Activated CD8-positive, alpha-beta memory T cell treated with anti-CD3 and anti-CD28 coated beads for 24 hours (primary cell): Measurements from ENCODE around the gene HIC2.
"Not testable (repeated sequence)": the region's sequence is repeated elsewhere in the genome, so short reads cannot be mapped to it uniquely, and the experiment has no call there.

Source experiments
- DNase-seq: peaks from one replicate; pipeline ENCODE4 v3.0.0-alpha.2; 2020

HIC2 gene, protein sequence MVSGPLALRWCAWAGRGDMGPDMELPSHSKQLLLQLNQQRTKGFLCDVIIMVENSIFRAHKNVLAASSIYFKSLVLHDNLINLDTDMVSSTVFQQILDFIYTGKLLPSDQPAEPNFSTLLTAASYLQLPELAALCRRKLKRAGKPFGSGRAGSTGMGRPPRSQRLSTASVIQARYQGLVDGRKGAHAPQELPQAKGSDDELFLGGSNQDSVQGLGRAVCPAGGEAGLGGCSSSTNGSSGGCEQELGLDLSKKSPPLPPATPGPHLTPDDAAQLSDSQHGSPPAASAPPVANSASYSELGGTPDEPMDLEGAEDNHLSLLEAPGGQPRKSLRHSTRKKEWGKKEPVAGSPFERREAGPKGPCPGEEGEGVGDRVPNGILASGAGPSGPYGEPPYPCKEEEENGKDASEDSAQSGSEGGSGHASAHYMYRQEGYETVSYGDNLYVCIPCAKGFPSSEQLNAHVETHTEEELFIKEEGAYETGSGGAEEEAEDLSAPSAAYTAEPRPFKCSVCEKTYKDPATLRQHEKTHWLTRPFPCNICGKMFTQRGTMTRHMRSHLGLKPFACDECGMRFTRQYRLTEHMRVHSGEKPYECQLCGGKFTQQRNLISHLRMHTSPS

DNA sequence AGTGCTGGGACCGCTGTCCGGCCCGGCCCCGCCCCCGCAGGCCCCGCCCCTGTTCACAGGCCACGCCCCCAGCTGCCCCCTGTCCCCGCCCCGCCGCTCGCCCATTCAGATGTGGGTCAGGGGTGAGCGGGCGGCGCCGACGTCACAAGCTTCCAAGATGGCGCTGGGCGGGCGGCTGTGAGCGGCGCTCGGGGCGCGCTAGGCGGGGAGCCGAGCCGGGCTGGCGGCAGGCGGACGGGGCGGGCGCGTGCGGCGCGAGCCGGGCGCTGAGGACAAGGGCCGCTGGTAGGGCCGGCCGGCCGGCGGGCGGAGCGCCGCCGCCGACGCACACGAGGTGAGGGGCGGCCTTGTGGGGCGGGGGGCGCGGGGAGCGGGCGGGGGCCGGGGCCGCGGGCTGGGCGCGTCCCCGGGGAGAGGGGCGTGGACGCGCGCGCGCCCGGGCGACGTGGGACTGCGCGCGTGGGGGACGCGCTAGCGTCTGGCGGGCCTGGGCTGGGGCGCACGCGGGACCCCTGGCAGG, at the start of gene HIC2:
Gene HIC2 (plus strand): TSS at position 145 of the 520 bp plus-strand sequence. CDS start 25,461 bp downstream, outside the sequence.
- not testable (repeated sequence) for DNase-seq

DNA sequence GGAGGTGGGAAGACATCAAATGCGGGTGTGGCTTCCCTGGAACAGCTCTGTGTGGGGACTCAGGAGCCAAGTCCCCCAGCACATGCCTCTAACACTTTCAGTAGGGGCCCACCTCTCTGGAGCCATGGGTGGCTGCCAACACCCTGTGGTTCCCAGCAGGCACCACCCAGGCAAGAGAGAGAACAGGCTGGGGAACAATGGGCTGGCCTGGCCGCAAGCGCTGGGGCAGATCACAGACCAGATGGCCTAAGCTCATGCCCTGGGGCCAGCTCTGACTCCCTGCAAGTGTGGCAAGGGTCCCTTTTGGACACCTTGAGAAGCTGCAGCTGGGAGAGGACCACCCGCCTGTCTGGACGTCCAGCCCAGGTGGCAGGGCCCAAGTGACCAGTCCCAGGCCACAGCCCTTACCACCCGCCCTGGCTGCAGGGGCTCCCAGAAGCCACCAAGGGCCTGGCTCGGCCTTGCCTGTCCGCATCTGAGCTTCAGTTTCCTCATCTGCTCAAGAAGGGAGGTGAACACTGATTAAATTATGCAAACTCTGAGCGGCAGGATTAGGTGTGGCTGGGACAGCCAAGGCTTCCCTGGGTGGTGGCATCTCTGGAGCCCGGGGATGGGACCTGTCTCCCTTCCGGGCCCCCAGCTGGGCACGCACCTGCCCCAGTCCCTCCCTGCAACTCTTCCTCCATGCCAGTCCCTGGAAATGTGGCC, 48.4 kb upstream of the HIC2 start:
- DNase-seq = not testable (repeated sequence)

DNA sequence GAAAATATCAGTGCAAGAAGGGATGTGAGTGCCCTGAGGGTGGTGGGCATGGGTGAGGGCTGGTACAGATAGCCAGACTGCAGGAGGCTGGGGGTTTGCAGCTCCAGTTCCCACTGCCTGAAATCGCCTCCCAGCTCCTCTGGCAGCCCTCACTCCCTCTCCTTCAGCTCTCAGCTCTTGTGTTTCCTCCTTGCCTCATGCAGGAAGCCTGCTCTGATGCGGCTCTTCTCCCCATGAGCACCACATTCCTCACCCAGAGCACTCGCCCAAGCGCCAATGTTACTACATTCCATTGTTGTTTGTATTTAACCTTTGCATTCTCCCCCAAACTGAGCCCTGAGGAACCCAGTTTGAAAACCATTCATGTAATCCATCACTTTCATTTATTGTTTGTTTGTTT, 41.3 kb upstream of the HIC2 start:
- not testable (repeated sequence) for DNase-seq

DNA sequence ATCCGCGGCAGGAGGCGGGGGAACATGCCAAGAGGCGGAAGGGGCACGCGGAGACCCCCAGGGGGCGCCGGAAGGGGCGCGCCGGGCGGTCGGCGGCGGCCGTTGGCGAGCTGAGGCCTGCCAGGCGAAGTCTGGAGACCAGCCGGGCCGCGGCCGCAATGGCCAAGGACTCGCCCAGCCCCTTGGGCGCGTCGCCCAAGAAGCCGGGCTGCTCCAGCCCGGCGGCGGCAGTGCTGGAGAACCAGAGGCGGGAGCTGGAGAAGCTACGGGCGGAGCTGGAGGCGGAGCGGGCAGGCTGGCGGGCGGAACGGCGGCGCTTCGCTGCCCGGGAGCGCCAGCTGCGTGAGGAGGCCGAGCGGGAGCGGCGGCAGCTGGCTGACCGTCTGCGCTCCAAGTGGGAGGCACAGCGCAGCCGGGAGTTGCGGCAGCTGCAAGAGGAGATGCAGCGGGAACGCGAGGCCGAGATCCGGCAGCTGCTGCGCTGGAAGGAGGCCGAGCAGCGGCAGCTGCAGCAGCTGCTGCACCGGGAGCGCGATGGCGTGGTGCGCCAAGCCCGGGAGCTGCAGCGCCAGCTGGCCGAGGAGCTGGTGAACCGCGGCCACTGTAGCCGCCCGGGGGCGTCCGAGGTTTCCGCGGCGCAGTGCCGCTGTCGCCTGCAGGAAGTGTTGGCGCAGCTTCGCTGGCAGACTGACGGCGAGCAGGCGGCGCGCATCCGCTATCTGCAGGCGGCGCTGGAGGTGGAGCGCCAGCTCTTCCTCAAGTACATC, 33.3 kb upstream of the HIC2 start, which contains the start of gene RIMBP3B:
Gene RIMBP3B (plus strand): TSS at position 51 of the 767 bp plus-strand sequence. CDS start 108 bp downstream, at position 159.
- not testable (repeated sequence) for DNase-seq

DNA sequence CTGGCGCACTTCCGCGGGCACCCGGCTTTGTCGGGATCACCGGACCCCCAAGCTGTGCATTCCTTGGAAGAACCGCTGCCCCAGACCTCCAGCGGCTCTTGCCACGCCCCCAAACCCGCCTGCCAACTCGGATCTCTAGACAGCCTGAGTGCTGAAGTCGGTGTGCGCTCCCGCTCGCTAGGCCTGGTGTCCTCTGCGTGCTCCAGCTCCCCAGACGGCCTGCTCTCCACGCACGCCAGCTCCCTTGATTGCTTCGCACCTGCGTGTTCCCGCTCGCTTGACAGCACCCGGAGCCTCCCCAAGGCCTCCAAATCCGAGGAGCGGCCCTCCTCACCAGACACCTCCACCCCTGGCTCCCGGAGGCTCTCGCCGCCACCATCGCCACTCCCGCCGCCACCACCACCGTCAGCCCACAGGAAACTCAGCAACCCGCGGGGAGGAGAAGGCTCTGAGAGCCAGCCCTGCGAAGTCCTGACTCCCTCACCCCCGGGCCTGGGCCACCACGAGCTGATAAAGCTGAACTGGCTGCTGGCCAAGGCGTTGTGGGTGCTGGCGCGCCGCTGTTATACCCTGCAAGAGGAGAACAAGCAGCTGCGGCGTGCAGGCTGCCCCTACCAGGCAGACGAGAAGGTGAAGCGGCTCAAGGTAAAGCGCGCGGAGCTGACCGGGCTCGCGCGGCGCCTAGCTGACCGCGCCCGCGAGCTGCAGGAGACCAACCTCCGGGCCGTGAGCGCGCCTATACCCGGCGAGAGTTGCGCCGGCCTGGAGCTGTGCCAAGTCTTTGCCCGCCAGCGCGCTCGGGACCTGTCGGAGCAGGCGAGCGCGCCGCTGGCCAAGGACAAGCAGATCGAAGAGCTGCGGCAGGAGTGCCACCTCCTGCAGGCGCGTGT, 32.5 kb upstream of the HIC2 start:
- DNase-seq = not testable (repeated sequence)

DNA sequence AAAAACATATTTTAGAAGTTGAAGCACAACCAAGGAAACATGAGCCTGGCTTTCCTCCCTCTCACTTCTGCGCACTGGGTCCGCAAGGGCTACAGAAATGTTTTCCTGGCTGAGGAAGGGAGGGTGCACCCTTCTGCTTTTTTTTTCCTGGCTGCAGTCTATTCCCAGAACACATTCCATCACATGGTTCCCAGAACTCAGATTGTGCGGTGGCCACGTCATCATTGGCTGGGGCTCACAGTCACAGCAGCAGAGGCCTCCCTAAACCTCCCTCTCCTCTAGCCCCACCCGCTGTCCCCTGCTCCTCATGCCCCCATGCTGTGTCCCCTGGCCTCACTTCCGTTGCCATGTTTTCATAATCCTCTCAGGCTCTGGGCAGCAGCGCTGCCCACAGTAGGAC, 27.7 kb upstream of the HIC2 start:
- DNase-seq = not testable (repeated sequence)

DNA sequence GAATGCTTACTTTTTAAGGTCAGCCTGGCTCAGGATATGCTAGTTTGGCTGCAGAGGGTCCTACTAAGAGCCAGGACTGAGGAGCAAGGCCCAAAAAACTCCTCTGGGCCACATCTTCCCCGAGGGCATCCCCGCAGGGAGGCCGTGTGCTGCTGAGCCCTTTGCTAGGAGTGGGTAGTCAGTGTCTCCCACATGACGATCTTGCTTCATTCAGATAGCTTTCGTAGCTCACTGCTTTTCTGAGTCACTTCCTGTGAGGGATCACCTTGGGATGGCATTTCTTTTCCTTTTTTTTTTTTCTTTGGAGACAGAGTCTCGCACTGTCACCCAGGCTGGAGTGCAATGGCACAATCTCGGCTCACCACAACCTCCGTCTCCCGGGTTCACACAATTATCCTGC, 27.2 kb upstream of the HIC2 start:
- DNase-seq = not testable (repeated sequence)

DNA sequence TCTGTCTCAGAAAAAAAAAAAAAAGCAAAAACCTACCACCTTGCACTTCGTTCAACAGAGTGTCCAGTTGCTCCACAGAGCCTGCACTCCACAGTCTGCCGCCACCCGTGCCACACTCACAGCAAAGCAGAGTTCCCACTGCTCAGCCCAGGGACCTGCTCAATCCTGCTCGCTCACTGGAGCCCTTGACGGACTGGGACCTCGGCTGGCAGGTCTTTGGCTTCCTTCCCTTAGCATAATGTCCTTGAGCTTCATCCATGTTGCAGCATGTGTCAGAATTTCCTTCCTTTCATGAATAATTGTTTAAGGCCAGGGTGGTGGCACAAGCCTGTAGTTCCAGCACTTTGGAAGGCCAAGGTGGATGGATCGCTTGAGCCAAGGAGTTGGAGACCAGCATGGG, 22.6 kb upstream of the HIC2 start:
- not testable (repeated sequence) for DNase-seq

DNA sequence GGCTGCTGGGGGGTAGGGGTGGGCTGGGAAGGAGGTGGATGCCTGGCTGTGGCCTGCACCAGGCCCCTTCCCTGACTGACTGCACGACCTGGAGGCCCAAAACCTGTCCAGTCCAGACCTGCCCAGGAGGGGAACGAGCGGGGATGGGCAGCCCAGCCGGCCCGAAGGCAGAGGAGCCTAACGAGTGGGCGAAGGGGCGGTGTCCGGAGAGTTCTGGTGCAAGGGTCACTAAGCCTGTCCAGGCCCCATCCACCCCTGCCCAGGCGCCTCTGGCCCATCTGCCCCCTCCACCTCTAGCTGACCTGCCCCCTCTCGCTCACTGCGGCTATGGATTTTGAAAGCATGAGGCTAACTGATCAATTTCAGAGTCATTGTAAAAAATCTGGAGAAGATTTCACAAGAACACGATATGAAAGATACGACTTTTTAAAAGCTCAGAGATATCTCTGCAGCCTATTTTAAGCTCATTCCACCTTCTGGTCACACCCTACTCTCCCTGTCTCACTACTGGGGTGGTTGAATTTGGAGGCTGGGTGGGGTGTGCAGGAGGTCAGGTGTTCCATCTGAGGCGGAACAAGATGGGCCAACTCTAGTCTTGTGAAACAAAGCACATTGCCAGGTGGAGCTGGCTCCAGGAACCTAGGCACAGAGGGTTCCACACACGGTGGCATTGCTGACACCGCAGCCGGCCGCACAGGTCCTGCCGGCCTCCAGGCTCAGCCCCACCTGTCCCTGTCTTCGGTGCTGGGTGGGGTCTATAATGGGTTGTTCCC, 15.8 kb upstream of the HIC2 start:
- not testable (repeated sequence) for DNase-seq

DNA sequence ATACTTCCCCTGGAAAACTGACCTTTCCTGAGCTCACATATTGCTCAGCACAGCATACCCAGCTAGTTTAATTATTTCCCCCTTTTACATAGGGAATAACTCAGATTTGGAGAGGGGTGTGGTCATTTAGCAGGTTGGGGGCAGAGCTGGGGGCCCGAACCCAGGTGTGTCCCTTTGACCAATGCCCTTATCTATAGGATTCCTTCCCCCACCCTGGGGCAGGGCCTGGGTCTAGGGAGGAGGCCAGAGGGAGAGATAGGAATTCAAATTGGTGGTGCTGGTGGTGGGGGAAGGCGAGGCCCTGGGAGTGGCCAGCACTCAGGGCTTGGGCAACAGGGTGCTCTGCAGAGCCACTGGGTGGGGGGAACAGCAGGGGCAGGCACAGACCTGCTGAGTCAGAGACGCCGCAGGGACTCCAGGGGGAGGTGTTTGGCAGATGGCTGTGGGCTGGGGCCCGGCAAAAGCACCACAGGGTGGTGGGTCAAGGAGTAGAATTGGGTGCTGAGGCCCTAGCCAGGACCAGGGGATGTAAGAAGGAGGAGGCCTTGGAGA, 14.3 kb upstream of the HIC2 start:
- not testable (repeated sequence) for DNase-seq

DNA sequence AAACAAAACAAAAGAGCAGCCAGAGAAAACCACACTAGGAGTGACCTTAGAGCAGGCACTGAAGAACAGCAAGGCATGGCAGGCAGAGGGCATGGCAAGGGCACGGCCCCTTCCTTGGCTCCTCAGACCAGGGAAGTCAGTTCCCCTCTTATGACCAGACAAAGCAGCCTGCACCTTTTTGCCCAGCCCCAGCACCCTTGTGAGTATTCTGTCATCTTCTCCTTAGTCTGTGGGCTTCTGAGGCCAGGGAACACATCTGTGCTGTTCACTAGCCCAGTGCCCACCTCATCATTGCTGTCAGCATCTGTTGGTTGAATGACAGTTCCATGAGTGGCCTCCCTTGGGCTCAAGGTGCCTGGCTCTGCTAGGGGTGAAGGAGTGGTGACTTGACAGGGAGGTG, 10.0 kb upstream of the HIC2 start:
- not testable (repeated sequence) for DNase-seq

DNA sequence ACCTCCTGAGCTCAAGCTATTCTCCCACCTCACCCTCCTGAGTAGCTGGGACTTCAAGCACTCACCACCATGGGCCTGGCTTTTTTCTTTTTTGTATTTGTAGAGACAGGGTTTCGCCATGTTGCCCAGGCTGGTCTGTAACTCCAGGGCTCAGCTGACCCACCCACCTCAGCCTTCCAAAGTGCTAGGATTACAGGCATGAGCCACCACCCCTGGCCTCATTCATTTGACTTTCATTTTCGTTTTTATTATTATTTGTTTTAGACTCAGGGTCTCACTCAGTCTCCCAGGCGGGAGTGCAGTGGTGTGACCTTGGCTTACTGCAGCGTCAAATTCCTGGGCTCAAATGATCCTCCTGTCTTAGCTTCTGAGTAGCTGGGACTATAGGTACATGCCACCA, 9.4 kb upstream of the HIC2 start:
- not testable (repeated sequence) for DNase-seq

DNA sequence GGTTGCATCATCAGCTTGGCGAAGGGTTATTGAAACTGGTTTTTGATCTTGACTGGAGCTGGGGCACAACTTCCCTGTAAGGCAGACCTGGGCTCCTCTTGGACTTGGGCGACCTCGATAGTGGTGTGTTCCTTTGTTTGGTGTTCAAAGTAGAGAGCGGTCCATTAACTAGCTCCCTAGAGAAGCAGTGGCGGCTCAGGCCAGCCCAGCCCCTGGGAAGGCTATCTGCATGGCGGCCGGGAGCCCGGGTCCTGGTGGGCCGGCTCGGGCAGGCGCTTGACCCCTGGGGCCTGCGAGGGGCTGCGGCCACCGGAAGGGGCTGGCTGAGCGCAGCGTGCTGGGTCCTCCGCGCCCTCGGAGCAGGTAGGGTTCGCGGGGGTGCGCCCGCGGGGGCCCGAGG, 796 bp upstream of the HIC2 start:
- not testable (repeated sequence) for DNase-seq

DNA sequence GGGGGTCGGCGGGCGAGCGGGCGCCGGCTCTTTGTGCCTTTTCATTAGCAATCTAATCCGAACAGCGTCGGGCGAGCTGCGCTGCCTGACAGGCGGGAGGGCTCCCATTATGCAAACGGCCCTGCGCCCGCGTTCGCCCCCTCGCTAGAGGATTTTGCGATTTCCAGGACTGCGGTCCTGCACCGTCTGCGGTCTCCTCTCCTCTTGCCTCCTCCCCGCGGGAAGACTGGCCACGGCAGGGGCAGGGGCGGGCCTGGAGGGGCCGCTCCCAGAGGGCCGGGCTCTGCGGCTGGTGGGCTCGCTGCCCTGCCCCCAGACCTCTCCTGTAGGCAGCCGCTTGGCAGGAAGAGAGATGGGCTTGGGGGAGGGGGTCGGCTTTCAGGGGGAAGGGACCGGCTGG, 682 bp downstream of the HIC2 start:
- peak; percentile 60 for DNase-seq

DNA sequence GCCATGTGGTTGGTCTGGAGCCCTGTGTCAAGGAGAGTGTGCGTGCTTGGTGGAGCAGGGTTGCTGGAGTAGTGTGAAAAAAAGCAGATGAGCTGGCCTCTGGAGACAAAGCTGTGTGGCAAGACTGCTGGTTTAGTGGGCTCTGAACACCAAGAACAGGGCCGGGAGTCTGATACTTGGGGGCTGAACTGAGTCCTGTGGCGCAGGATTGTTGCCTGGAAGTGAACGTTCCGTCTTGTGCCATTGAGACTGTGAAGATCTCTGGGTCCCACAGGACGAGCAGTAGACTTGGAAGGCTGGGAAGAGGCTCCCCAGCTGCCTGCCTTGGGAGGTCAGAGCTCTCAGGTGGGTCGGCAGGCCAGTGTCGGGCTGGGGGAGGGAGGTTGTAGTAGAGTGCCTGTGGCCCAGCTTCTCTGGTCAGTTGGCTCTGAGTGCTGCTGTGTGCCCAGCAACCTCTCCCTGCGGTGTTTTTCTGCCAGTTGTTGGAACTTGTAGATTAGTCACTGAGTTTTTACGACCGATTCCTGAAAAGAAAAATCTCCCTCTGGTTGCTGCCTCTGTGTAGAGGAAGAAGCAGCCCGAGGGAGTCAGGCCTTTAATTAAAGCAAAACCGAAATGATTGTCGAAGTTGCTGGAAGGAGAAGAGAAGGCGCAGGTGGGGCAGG, 1.9 kb downstream of the HIC2 start:
- DNase-seq = not testable (repeated sequence)

DNA sequence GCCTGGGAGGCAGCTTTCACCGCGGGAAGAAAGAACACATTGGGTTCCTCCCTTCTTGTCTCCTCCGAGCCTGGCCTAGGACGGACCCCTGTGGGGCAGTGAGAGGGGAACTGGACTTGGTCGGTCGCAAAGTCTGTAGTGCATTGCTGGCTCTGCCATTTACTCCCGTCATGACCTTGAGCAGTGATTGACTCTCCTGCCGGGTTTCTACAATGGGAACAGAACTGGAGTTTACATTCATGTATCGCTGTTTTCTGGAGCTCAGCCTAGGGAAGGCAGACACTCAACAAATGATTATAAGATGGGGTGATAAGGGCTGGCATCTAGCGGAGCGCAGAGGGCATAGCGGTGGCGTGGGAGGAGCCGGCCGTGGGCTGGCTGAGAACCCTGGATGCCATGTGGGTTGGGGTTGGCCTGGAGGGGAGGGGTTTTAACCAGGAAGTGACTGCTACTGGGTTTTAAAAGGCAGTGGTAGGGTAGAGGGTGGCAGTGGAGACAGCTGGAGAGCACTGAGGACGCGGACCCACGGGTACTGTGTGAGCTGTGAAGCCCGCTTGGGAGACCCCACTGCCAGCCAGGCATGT, 3.1 kb downstream of the HIC2 start:
- not testable (repeated sequence) for DNase-seq

DNA sequence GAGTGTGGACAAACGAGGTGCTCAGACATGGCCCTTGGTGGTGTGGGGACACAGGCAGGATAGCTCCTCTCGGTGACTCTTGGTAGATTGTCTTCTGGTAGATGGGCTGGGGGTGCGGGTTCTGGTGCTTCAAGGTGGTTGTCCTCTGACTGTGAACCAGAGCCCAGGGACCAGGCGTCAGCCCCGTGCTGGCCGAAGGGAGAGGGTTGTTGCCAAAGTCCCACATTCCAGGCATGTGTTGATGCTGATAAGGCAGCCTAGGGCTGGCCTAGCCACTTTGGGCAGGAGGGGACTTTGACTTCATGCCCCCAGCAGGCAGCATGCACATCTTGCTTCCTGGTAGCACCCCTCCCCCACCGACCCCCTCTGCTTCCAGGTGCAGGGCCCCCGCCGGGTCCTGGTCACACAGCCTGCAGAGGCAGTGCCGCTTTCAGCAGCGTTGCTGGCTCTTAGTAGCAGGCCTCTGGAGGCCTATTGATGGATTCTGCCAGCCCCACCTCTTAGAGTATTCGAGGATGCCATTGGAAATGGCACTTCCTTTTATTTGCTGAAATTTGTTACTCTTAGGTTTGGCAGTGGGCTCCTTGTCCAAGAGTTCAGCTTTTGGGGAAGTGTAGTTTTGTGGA, 7.0 kb downstream of the HIC2 start:
- not testable (repeated sequence) for DNase-seq

DNA sequence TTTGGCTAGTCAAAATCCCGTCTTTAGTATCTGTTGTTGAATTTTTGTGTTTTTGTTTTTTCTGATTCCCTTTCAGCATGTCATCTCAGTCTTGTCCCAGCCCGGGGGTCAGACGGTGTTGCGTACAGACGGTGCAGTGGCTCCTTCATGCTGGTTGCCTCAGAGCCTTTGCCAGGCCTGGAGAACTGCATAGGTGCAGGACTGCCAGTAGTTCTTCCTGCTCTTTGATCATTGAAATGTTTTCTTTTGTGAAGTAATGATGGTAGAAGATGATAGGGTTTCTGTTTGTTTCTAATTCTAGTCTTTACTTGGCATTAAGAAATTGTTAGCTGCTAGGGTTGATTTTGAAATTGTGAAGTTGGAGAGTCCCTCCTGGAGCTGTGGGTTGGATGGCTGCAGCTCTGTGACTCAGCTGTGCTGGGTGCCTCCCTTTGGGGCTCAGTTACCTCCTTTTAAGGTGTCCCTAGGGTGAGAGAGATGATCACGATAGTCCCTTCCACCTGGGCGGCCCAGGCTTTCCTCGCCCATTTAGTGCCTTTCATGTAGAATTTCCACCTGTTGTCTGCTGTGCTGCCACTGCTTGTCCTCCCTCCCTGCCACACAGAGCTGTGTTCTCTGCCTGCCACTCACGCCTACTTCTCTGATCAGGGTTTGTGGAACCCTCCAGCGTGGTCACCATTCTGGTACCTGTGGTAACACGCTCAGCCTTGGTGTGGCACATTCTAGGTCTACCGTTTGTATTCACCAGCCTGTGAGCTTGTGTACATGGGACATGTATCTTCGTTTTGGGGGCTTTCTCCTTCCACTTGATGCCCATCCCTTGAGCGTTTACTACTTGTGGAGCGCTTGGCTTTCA, 17.4 kb downstream of the HIC2 start:
- DNase-seq = not testable (repeated sequence)
